Lung (tissue), 12 donors: ENCODE measurements around the gene CHML. TPM values are rescaled to one million over a fixed set of nuclear protein-coding genes. Genes with fewer than 3 reads are reported as not detected.

ENCODE experiments used
- ATAC-seq: fragments of 200-7000 bp; cut with Tn5 transposase; one replicate; pipeline ENCODE4 v1.9.1; 2020; ENCODE audit warnings: moderate number of reproducible peaks; ENCODE audit not compliant: insufficient read depth, low FRiP score
- DNase-seq, 3 donors: peaks; one replicate each; pipeline ENCODE4 v3.0.0-alpha.2; 2013 to 2017
- H3K27ac ChIP-seq, 2 donors: one replicate each; pipeline ENCODE4 v1.5.1; 2013; ENCODE audit warnings: mild to moderate bottlenecking in 2 of 2, moderate library complexity in 2 of 2, control low read depth in 1 of 2, inconsistent platforms in 1 of 2, low read depth in 1 of 2, low read length in 1 of 2
- H3K27me3 ChIP-seq, 3 donors: one replicate each; pipeline ENCODE4 v1.5.1; 2013; ENCODE audit warnings: low read length in 2 of 3; ENCODE audit not compliant: control insufficient read depth in 3 of 3, insufficient read depth in 3 of 3
- H3K36me3 ChIP-seq, 4 donors: one replicate each; pipeline ENCODE4 v1.5.1; 2013; ENCODE audit warnings: low read length in 4 of 4, mild to moderate bottlenecking in 1 of 4, moderate library complexity in 1 of 4; ENCODE audit not compliant: control insufficient read depth in 4 of 4, insufficient read depth in 4 of 4
- H3K4me1 ChIP-seq, 5 donors: one replicate each; pipeline ENCODE4 v1.5.1; 2013; ENCODE audit warnings: low read length in 5 of 5, mild to moderate bottlenecking in 2 of 5, moderate library complexity in 1 of 5; ENCODE audit not compliant: control insufficient read depth in 5 of 5, insufficient read depth in 5 of 5
- H3K4me3 ChIP-seq: one replicate; pipeline ENCODE4 v1.5.1; 2013; ENCODE audit warnings: mild to moderate bottlenecking, control low read depth, moderate library complexity
- H3K9ac ChIP-seq, 2 donors: one replicate each; pipeline ENCODE4 v1.5.1; 2013; ENCODE audit warnings: low read length in 2 of 2, control low read depth in 1 of 2; ENCODE audit not compliant: insufficient read depth in 1 of 2
- H3K9me3 ChIP-seq, 4 donors: one replicate each; pipeline ENCODE4 v1.5.1; 2013; ENCODE audit warnings: low read length in 3 of 4, mild to moderate bottlenecking in 1 of 4, moderate library complexity in 1 of 4; ENCODE audit not compliant: control insufficient read depth in 4 of 4, insufficient read depth in 3 of 4
- WGBS, 2 donors: extraction: QIAGEN DNeasy Blood & Tissue Kit; methylation state at CpG; one replicate each; pipeline ENCODE4 v1.1.7; 2013; 5-methylcytosine and 5-hydroxymethylcytosine counted together
- polyA plus RNA-seq, 2 donors: library from polyadenylated mRNA; stranded (reverse); fragments of 200-250 nt; gene quantifications; one replicate each; pipeline ENCODE4 v1.2.1, GENCODE V29; 2013
- total RNA-seq, 2 donors: library from RNA; depleted of rRNA in 1 of 2; stranded (reverse); fragments of >200 nt in 1 of 2; gene quantifications; one replicate each; pipeline ENCODE4 v1.2.1, GENCODE V29; 2014 to 2021
- TF ChIP-seq, protein P1 (sequence below): IDR thresholded peaks from 2 replicates; pipeline ENCODE4 v1.5.1; 2012; ENCODE audit warnings: mild to moderate bottlenecking; ENCODE audit errors: control extremely low read depth, extremely low read depth
- donor health status: control.
- donor health status: control.
- donor health status: Bipolar disorder and iron deficiency.
- donor health status: healthy.
- donor health status: DM: yes; HTN: yes; CAD: no.

The CHML gene
- total and polyA plus RNA-seq, 4 donors = 2.4 to 24.6 (median 4.8) TPM

DNA sequence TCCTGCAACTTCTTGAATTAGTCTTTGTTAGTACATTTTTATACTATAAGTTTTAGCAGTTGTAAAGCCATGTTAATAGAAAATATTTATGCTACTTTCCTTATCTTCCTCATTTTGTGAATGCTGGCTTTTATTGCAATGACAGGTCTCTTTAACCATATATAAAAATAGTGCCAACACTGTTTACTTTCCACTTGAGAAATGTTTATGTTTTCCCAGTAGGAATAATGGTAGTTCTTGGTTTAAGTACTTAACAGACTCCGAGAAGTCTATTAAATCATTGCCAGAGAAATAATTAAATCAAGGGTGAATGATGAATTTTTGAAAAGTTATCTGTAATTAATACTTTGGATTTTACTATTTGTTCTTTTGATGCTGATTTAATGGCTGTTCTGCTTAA lies 9.7 kb downstream of the CHML start:
- Histone ChIP-seq H3K27me3 (no peaks in the 10 kb centered on the region), H3K9me3 (no peaks in the 10 kb centered on the region), H3K4me1 (peaks cover 0 to 5% (median 0%) of the 10 kb centered on the region in 5 donors), H3K4me3 (no peak overlapping the region), H3K27ac (no peak overlapping the region), H3K9ac (no peak overlapping the region), H3K36me3 (peaks cover 0 to 13% (median 6%) of the 10 kb centered on the region in 4 donors)
- 71 to 78% methylated on average over 1 of the region's 1 CpG for WGBS, 2 donors
- no peak for DNase-seq
- TF ChIP-seq, protein P1, sequence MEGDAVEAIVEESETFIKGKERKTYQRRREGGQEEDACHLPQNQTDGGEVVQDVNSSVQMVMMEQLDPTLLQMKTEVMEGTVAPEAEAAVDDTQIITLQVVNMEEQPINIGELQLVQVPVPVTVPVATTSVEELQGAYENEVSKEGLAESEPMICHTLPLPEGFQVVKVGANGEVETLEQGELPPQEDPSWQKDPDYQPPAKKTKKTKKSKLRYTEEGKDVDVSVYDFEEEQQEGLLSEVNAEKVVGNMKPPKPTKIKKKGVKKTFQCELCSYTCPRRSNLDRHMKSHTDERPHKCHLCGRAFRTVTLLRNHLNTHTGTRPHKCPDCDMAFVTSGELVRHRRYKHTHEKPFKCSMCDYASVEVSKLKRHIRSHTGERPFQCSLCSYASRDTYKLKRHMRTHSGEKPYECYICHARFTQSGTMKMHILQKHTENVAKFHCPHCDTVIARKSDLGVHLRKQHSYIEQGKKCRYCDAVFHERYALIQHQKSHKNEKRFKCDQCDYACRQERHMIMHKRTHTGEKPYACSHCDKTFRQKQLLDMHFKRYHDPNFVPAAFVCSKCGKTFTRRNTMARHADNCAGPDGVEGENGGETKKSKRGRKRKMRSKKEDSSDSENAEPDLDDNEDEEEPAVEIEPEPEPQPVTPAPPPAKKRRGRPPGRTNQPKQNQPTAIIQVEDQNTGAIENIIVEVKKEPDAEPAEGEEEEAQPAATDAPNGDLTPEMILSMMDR = no peak
- no peak for ATAC-seq

DNA sequence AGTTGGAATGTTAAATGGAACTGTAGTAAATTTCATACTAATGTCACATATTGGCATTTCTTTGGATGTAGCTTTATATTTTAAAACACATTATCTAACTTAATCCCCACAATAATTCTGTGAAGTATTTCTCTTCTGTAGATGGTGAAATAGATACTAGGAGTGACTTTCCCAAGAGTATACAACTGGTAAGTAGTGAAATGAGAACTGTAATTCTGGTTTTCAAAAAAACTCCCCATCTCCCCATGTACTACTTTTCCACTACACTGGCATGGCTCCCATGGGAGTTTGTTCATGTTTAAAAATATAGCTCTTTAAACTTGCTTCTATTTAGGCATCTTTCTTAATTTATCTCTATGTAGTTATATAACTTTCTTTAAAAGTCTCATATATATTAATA lies 10.2 kb downstream of the CHML start:
- Histone ChIP-seq H3K9ac (no peak overlapping the region), H3K4me1 (peaks cover 0 to 5% (median 0%) of the 10 kb centered on the region in 5 donors), H3K27me3 (no peaks in the 10 kb centered on the region), H3K27ac (no peak overlapping the region), H3K9me3 (no peaks in the 10 kb centered on the region), H3K36me3 (peaks cover 0 to 8% (median 5%) of the 10 kb centered on the region in 4 donors), H3K4me3 (no peak overlapping the region)
- TF ChIP-seq, protein P1 = no peak
- ATAC-seq (no peak), DNase-seq (no peak)

DNA sequence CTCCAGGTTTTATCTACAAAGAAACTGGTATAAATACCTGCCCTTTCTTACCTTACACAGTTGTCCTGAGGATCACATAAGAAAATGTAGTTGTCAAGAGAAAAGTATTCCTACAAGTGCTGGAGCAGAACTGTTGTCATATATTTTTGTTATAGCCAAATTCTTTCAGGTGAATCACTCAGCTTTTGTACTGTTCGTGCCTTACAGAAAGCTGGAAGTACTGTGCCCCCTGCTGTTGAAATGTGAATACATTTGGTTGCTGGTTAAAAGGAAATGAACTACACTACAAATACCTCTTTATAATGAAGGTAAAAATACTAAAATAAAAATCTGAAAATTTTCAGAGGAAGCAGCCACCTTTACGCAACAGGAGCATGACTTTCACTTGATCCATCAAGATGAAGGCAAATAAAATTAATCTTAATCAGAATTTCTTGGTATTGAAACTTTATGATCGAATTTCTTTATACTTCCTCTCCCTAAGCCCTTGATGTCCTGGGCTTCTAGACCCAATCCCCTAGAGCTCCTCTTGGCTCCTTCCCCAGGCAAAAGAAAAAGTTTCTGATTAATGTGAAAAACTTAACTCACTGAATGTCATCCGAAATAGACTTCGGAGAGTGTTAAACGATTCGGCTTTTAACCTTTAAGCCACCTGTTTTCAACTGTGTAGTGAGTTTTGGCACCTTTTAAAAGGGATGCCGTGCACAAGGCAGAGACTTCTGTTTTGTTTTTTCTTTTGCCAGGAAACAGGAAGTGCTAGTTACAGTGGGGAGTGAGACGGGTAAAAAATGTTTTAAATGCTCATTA lies 12.5 kb downstream of the CHML start:
- H3K9ac ChIP-seq = no peak overlapping the region
- TF ChIP-seq, protein P1 = peak; percentile 15
- H3K4me1 ChIP-seq = peaks cover 0 to 5% (median 0%) of the 10 kb centered on the region in 5 donors
- no peak overlapping the region for H3K27ac ChIP-seq
- H3K27me3 ChIP-seq = no peaks in the 10 kb centered on the region
- H3K9me3 ChIP-seq = no peaks in the 10 kb centered on the region
- no peak for ATAC-seq
- DNase-seq = peak in 2 of 3 donors; percentile 48 to 56
- 36 to 54% methylated on average over 9 of the region's 9 CpGs for WGBS, 2 donors
- H3K4me3 ChIP-seq = no peak overlapping the region
- H3K36me3 ChIP-seq = peaks cover 0 to under 1% (median 0%) of the 10 kb centered on the region in 4 donors

DNA sequence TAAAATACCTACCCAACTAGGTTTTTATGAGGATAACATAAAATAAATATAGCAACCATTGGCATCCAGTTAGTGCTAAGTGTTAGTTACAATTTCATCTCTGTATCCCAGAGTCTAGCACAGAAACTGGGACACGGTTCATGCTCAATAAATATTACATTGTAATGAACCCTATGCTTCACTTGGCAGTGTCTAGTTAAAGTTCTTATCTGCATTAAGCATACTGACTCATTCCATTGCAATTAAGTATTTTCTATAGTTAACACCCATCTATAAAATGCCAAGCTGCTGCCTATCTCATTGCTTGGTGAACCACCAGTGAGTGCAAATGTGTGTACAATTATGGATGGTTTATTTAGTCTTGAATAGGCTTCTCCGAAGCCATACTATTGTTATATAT lies 15.2 kb downstream of the CHML start:
- no peak for ATAC-seq
- H3K27me3 ChIP-seq = no peaks in the 10 kb centered on the region
- WGBS, 2 donors = 90 to 98% methylated on average over 2 of the region's 2 CpGs
- no peak overlapping the region for H3K9ac ChIP-seq
- H3K4me3 ChIP-seq = no peak overlapping the region
- H3K36me3 ChIP-seq = no peaks in the 10 kb centered on the region
- H3K9me3 ChIP-seq = no peaks in the 10 kb centered on the region
- DNase-seq = no peak
- no peak overlapping the region for H3K27ac ChIP-seq
- H3K4me1 ChIP-seq = peaks cover 0 to 2% (median 0%) of the 10 kb centered on the region in 5 donors
- TF ChIP-seq, protein P1 = no peak
